A204.1 (cell line): ENCODE data around the gene GRXCR2.
A peak's percentile ranks its signal among the peaks of the same experiment; 100 is the strongest.
"Not testable (repeated sequence)": the region's sequence is repeated elsewhere in the genome, so short reads cannot be mapped to it uniquely, and the experiment has no call there.

ENCODE experiments used
- FAIRE-seq: peaks from 2 replicates; lab custom pipeline; 2012; peaks lifted over from hg19 to GRCh38; lab: Jason Lieb, UNC

Gene GRXCR2

GRCh38 chr5:145872914-145873313 lies at the start of gene GRXCR2:
Gene GRXCR2 (minus strand): TSS chr5:145873014. CDS start chr5:145872968, 46 bp downstream.
- FAIRE-seq: no peak

- FAIRE-seq: no peak
Observed at GRCh38 chr5:145922059-145922458, 49.2 kb upstream of the GRXCR2 start.

- FAIRE-seq: no peak
Observed at GRCh38 chr5:145921211-145921610, 48.4 kb upstream of the GRXCR2 start.

- FAIRE-seq: no peak
Observed at GRCh38 chr5:145920542-145921210, 47.9 kb upstream of the GRXCR2 start.

- no peak for FAIRE-seq
Observed at GRCh38 chr5:145919413-145919812, 46.6 kb upstream of the GRXCR2 start.

- no peak for FAIRE-seq
Observed at GRCh38 chr5:145918397-145918796, 45.6 kb upstream of the GRXCR2 start.

- FAIRE-seq: no peak
Observed at GRCh38 chr5:145917288-145917687, 44.5 kb upstream of the GRXCR2 start.

GRCh38 chr5:145915970-145916638 lies 43.3 kb upstream of the GRXCR2 start:
- no peak for FAIRE-seq

- no peak for FAIRE-seq
Observed at GRCh38 chr5:145913701-145914100, 40.9 kb upstream of the GRXCR2 start.

- FAIRE-seq: no peak
Observed at GRCh38 chr5:145912594-145912993, 39.8 kb upstream of the GRXCR2 start.

GRCh38 chr5:145912019-145912418 lies 39.2 kb upstream of the GRXCR2 start:
- no peak for FAIRE-seq

- FAIRE-seq: no peak
Observed at GRCh38 chr5:145911164-145911563, 38.4 kb upstream of the GRXCR2 start.

GRCh38 chr5:145908206-145908960 lies 35.6 kb upstream of the GRXCR2 start:
- FAIRE-seq: no peak

- FAIRE-seq: no peak
Observed at GRCh38 chr5:145906401-145906800, 33.6 kb upstream of the GRXCR2 start.

- no peak for FAIRE-seq
Observed at GRCh38 chr5:145904743-145905142, 31.9 kb upstream of the GRXCR2 start.

GRCh38 chr5:145903867-145904266 lies 31.1 kb upstream of the GRXCR2 start:
- no peak for FAIRE-seq

GRCh38 chr5:145903113-145903512 lies 30.3 kb upstream of the GRXCR2 start:
- no peak for FAIRE-seq

- FAIRE-seq: no peak
Observed at GRCh38 chr5:145902421-145902820, 29.6 kb upstream of the GRXCR2 start.

GRCh38 chr5:145898171-145898570 lies 25.4 kb upstream of the GRXCR2 start:
- FAIRE-seq: no peak

- FAIRE-seq: not testable (repeated sequence)
Observed at GRCh38 chr5:145891378-145891777, 18.6 kb upstream of the GRXCR2 start.

- FAIRE-seq: no peak
Observed at GRCh38 chr5:145889611-145890010, 16.8 kb upstream of the GRXCR2 start.

GRCh38 chr5:145887976-145888574 lies 15.3 kb upstream of the GRXCR2 start:
- FAIRE-seq: peak; percentile 86

- FAIRE-seq: no peak
Observed at GRCh38 chr5:145887217-145887616, 14.4 kb upstream of the GRXCR2 start.
